ENCODE measurements around the gene IPO7. TPM values are rescaled to one million over a fixed set of nuclear protein-coding genes. Genes with fewer than 3 reads are reported as not detected.
"Not testable (repeated sequence)": the region's sequence is repeated elsewhere in the genome, so short reads cannot be mapped to it uniquely, and the experiment has no call there.

The IPO7 gene
- total RNA-seq, 1 experiment from 2014 or later: 273 TPM

DNA sequence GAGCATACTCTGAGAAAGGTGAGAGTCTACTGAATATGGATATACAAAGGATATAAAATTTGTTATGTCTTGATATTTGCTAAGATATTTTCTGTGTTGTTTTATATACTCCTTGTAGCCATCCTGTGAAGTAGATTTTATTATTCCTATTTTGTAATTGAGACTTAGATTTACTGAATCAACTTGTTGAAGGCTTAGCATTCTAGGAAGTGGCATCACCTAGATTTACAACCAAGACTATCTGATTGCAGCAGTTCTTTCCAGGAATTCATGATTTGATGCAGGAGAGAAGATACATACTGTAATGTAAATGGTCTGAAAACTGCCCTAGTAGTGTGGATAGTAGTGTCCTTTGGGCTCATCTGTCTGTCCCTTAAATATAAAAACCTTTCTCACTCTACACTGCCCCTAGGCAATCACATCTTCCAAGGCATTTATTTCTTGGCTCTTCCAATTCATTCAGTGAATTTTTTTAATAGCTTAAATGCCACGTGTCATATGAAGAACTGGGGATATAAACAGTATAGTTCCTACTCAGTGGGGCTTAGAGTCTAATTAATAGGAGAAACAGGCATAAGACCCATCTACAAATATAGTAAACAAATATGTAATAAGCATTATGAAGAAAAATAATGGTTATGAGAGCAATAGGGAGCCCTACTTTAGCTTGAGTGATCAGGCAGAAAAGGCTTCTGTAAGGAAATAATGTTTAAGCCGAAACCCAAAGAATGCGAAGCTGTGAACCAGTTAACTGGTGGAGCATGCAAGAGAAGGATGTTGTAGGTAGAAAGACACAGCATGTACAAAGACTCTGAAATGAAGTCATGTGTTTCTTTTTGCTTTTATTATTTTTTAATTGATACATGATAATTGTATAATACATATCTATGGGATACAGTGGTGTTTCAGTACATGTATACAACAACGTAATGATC lies 13.6 kb downstream of the IPO7 start:
- H3K36me3 ChIP-seq (ENCODE audit: control insufficient read depth, insufficient read depth, low read length): 0 out of 2 replicates have a peak, but pooled peaks cover 2% of the 10 kb centered on the region
- H3K27me3 ChIP-seq (ENCODE audit: control insufficient read depth, insufficient read depth, low read length): no peaks in the 10 kb centered on the region
- DNase-seq (ENCODE audit: low read depth, low spot score) (no peak), ATAC-seq (no peak)
- CTCF ChIA-PET: no interaction called here
- BruUV-seq (replicated peaks): TSS peak; percentile 42
- H3K4me1 ChIP-seq (ENCODE audit: control insufficient read depth, insufficient read depth, low read length): peaks cover 20% of the 10 kb centered on the region
- in situ Hi-C loops (cut with HindIII; ENCODE audit: low pct_unique_long_range_greater_than_20kb, low sequenced_read_pairs): no loop called here
- H3K27ac ChIP-seq (ENCODE audit: low read length): no peak overlapping the region
- POLR2A ChIA-PET: interaction anchor here (0.5 to 0.7 kb wide), 3 partner anchors 7 to 153 kb away, joined by 3 to 10 read pairs (median 3); no protein-coding TSS in a partner anchor
- TF ChIP-seq SIN3A (IDR thresholded peaks at IDR 0.05; ENCODE audit: borderline replicate concordance, insufficient read depth, low read depth, low read length) (no peak), POLR2AphosphoS5 (IDR thresholded peaks at IDR 0.05; ENCODE audit: low read depth, low read length) (no peak), TCF7L2 (IDR thresholded peaks at IDR 0.05; ENCODE audit: low read depth, low read length) (no peak)
- TF ChIP-seq, protein P1, sequence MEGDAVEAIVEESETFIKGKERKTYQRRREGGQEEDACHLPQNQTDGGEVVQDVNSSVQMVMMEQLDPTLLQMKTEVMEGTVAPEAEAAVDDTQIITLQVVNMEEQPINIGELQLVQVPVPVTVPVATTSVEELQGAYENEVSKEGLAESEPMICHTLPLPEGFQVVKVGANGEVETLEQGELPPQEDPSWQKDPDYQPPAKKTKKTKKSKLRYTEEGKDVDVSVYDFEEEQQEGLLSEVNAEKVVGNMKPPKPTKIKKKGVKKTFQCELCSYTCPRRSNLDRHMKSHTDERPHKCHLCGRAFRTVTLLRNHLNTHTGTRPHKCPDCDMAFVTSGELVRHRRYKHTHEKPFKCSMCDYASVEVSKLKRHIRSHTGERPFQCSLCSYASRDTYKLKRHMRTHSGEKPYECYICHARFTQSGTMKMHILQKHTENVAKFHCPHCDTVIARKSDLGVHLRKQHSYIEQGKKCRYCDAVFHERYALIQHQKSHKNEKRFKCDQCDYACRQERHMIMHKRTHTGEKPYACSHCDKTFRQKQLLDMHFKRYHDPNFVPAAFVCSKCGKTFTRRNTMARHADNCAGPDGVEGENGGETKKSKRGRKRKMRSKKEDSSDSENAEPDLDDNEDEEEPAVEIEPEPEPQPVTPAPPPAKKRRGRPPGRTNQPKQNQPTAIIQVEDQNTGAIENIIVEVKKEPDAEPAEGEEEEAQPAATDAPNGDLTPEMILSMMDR (IDR thresholded peaks at IDR 0.05): no peak
- TF ChIP-seq, protein P2, sequence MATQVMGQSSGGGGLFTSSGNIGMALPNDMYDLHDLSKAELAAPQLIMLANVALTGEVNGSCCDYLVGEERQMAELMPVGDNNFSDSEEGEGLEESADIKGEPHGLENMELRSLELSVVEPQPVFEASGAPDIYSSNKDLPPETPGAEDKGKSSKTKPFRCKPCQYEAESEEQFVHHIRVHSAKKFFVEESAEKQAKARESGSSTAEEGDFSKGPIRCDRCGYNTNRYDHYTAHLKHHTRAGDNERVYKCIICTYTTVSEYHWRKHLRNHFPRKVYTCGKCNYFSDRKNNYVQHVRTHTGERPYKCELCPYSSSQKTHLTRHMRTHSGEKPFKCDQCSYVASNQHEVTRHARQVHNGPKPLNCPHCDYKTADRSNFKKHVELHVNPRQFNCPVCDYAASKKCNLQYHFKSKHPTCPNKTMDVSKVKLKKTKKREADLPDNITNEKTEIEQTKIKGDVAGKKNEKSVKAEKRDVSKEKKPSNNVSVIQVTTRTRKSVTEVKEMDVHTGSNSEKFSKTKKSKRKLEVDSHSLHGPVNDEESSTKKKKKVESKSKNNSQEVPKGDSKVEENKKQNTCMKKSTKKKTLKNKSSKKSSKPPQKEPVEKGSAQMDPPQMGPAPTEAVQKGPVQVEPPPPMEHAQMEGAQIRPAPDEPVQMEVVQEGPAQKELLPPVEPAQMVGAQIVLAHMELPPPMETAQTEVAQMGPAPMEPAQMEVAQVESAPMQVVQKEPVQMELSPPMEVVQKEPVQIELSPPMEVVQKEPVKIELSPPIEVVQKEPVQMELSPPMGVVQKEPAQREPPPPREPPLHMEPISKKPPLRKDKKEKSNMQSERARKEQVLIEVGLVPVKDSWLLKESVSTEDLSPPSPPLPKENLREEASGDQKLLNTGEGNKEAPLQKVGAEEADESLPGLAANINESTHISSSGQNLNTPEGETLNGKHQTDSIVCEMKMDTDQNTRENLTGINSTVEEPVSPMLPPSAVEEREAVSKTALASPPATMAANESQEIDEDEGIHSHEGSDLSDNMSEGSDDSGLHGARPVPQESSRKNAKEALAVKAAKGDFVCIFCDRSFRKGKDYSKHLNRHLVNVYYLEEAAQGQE (IDR thresholded peaks at IDR 0.05; ENCODE audit: insufficient read depth in 1 of 2, low read depth in 2 of 2, low read length in 1 of 2): no peak
- no peaks in the 10 kb centered on the region for H3K9me3 ChIP-seq (ENCODE audit: control insufficient read depth, insufficient read depth, low read depth, low read length)
- H3K4me3 ChIP-seq (ENCODE audit: low read depth in 2 of 2, low read length in 2 of 2): no peak overlapping the region
- intact Hi-C loops (cut with micrococcal nuclease; ENCODE audit: unreplicated experiment): no loop called here

DNA sequence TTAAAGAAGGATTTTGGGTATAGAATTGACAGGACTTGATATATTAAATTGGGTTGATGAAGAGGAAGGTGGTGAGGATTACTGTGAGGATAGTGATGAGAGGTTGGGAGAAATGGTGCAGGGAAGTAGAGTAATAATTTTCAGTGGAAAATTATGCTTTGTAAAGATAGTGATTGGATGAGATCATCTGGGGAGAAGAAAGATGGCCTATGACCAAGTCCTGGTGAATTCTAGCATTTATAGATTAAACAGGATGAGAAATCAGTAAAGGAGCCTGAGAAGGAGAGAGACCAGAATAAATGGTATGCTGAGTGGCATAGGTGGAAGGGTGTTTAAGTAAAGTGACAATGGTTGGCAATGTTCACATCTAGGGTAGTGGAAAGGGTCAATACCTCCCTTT lies 15.0 kb downstream of the IPO7 start:
- BruUV-seq (replicated peaks): TSS peak; percentile 13
- no peak overlapping the region for H3K27ac ChIP-seq (ENCODE audit: low read length)
- intact Hi-C loops (cut with micrococcal nuclease; ENCODE audit: unreplicated experiment): no loop called here
- POLR2A ChIA-PET: no interaction called here
- H3K4me3 ChIP-seq (ENCODE audit: low read depth in 2 of 2, low read length in 2 of 2): no peak overlapping the region
- H3K9me3 ChIP-seq (ENCODE audit: control insufficient read depth, insufficient read depth, low read depth, low read length): no peaks in the 10 kb centered on the region
- ATAC-seq (no peak), DNase-seq (ENCODE audit: low read depth, low spot score) (no peak)
- CTCF ChIA-PET: no interaction called here
- peaks cover 20% of the 10 kb centered on the region for H3K4me1 ChIP-seq (ENCODE audit: control insufficient read depth, insufficient read depth, low read length)
- in situ Hi-C loops (cut with HindIII; ENCODE audit: low pct_unique_long_range_greater_than_20kb, low sequenced_read_pairs): no loop called here
- no peaks in the 10 kb centered on the region for H3K27me3 ChIP-seq (ENCODE audit: control insufficient read depth, insufficient read depth, low read length)
- TF ChIP-seq TCF7L2 (IDR thresholded peaks at IDR 0.05; ENCODE audit: low read depth, low read length): no peak
- no peak for TF ChIP-seq SIN3A (IDR thresholded peaks at IDR 0.05; ENCODE audit: borderline replicate concordance, insufficient read depth, low read depth, low read length)
- TF ChIP-seq, protein P2 (IDR thresholded peaks at IDR 0.05; ENCODE audit: insufficient read depth in 1 of 2, low read depth in 2 of 2, low read length in 1 of 2): no peak
- TF ChIP-seq, protein P1 (IDR thresholded peaks at IDR 0.05): no peak
- TF ChIP-seq POLR2AphosphoS5 (IDR thresholded peaks at IDR 0.05; ENCODE audit: low read depth, low read length): no peak
- H3K36me3 ChIP-seq (ENCODE audit: control insufficient read depth, insufficient read depth, low read length): peaks cover 2% of the 10 kb centered on the region; the same call in 1 of the 2 replicates

DNA sequence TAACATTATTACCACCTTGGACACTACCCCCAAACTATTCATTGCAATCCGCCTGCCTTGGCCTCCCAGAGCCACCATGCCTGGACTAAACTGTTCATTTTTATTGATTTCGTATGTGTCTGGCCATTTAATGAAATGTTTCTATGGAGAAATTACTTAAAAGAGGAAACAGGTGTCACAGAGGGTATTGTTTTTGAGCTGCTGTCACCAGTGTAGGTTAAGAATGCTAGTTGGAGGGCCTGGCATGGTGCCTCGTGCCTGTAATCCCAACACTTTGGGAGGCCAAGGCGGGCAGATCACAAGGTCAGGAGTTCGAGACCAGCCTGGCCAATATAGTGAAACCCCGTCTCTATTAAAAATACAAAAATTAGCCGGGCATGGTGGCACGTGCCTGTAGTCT lies 17.4 kb downstream of the IPO7 start:
- ATAC-seq; H3K27me3 ChIP-seq (ENCODE audit: control insufficient read depth, insufficient read depth, low read length); H3K4me3 ChIP-seq (ENCODE audit: low read depth in 2 of 2, low read length in 2 of 2); DNase-seq (ENCODE audit: low read depth, low spot score); H3K9me3 ChIP-seq (ENCODE audit: control insufficient read depth, insufficient read depth, low read depth, low read length); in situ Hi-C loops (cut with HindIII; ENCODE audit: low pct_unique_long_range_greater_than_20kb, low sequenced_read_pairs); POLR2A ChIA-PET; intact Hi-C loops (cut with micrococcal nuclease; ENCODE audit: unreplicated experiment); BruUV-seq (replicated peaks); H3K36me3 ChIP-seq (ENCODE audit: control insufficient read depth, insufficient read depth, low read length); H3K27ac ChIP-seq (ENCODE audit: low read length): not testable (repeated sequence)
- peaks cover 14% of the 10 kb centered on the region for H3K4me1 ChIP-seq (ENCODE audit: control insufficient read depth, insufficient read depth, low read length)
- CTCF ChIA-PET: interaction anchor here (0.7 kb wide), 1 partner anchor 105 kb away, joined by 5 read pairs; no protein-coding TSS in a partner anchor
